Vagina (tissue), 2 donors: ENCODE measurements around the gene SAMD9.
"Not testable (repeated sequence)": the region's sequence is repeated elsewhere in the genome, so short reads cannot be mapped to it uniquely, and the experiment has no call there.

Experiments used
- POLR2A ChIP-seq, 2 donors: fragments of 450-650 bp; IDR thresholded peaks; one replicate each; pipeline ENCODE4 v1.6.1; 2017; ENCODE audit warnings: antibody characterized with exemption in 2 of 2, mild to moderate bottlenecking in 2 of 2, moderate library complexity in 2 of 2
- TF ChIP-seq, protein P1 (sequence below), 3 experiments: fragments of 450-650 bp in 2 of 3; fragments of 200-600 bp in 1 of 3; sonication (generic) in 1 of 3; IDR thresholded peaks; one replicate each; pipeline ENCODE4 v1.5.1; 2017 to 2019; ENCODE audit warnings: antibody characterized with exemption in 3 of 3, mild to moderate bottlenecking in 2 of 3, moderate library complexity in 2 of 3

DNA sequence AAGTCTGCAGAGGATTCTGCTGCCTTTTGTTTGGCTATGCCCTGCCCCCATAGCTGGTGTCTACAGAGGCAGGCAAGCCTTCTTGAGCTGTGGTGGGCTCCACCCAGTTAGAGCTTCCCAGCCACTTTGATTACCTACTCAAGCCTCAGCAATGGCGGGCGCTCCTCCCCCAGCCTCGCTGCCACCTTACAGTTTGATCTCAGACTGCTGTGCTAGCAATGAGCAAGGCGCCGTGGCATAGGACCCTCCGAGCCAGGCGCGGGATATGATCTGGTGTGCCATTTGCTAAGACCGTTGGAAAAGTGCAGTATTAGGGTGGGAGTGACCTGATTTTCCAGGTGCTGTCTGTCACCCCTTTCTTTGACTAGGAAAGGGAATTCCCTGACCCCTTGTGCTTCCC is 44.4 kb downstream of the SAMD9 start:
- not testable (repeated sequence) for TF ChIP-seq POLR2A (IDR thresholded peaks at IDR 0.05)
- TF ChIP-seq, protein P1, sequence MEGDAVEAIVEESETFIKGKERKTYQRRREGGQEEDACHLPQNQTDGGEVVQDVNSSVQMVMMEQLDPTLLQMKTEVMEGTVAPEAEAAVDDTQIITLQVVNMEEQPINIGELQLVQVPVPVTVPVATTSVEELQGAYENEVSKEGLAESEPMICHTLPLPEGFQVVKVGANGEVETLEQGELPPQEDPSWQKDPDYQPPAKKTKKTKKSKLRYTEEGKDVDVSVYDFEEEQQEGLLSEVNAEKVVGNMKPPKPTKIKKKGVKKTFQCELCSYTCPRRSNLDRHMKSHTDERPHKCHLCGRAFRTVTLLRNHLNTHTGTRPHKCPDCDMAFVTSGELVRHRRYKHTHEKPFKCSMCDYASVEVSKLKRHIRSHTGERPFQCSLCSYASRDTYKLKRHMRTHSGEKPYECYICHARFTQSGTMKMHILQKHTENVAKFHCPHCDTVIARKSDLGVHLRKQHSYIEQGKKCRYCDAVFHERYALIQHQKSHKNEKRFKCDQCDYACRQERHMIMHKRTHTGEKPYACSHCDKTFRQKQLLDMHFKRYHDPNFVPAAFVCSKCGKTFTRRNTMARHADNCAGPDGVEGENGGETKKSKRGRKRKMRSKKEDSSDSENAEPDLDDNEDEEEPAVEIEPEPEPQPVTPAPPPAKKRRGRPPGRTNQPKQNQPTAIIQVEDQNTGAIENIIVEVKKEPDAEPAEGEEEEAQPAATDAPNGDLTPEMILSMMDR (IDR thresholded peaks at IDR 0.05): not testable (repeated sequence)
